HEK293 (cell line): ENCODE data around the gene KCNT1.

ENCODE experiments used
- ATF2 ChIP-seq: fragments of 450-650 bp; formaldehyde crosslinking; IDR thresholded peaks from 2 replicates; pipeline ENCODE4 v1.5.1; 2016; ENCODE audit warnings: missing biosample characterization, missing genetic modification characterization, low read depth
- TRIM28 ChIP-seq: IDR thresholded peaks from 2 replicates; pipeline ENCODE4 v1.6.1; 2011; ENCODE audit warnings: low read length, control low read depth, borderline replicate concordance
- ZBTB48 ChIP-seq: fragments of 450-650 bp; formaldehyde crosslinking; IDR thresholded peaks from 2 replicates; pipeline ENCODE4 v1.5.1; 2016; ENCODE audit warnings: missing biosample characterization, missing genetic modification characterization
- ZBTB7A ChIP-seq: fragments of 450-650 bp; formaldehyde crosslinking; IDR thresholded peaks from 2 replicates; pipeline ENCODE4 v1.5.1; 2016; ENCODE audit warnings: low read depth, missing biosample characterization, missing genetic modification characterization
- ZNF140 ChIP-seq: fragments of 450-650 bp; formaldehyde crosslinking; IDR thresholded peaks from 2 replicates; pipeline ENCODE4 v1.5.1; 2016; ENCODE audit warnings: missing biosample characterization, missing genetic modification characterization
- ZNF148 ChIP-seq: fragments of 450-650 bp; formaldehyde crosslinking; IDR thresholded peaks from 2 replicates; pipeline ENCODE4 v1.5.0; 2017; ENCODE audit warnings: missing biosample characterization, missing genetic modification characterization, borderline replicate concordance
- ZNF501 ChIP-seq: fragments of 450-650 bp; formaldehyde crosslinking; IDR thresholded peaks from 2 replicates; pipeline ENCODE4 v1.5.1; 2016; ENCODE audit warnings: missing biosample characterization, missing genetic modification characterization
- ZNF513 ChIP-seq: fragments of 450-650 bp; IDR thresholded peaks from 2 replicates; pipeline ENCODE4 v1.5.1; 2018; ENCODE audit warnings: missing biosample characterization, missing genetic modification characterization
- TF ChIP-seq, protein P1 (sequence below): fragments of 450-650 bp; formaldehyde crosslinking; IDR thresholded peaks from 2 replicates; pipeline ENCODE4 v1.5.1; 2016; ENCODE audit warnings: missing biosample characterization, missing genetic modification characterization
- TF ChIP-seq, protein P2 (sequence below): fragments of 450-650 bp; formaldehyde crosslinking; IDR thresholded peaks from 2 replicates; pipeline ENCODE4 v1.5.1; 2016; ENCODE audit warnings: missing biosample characterization, missing genetic modification characterization
- TF ChIP-seq, protein P3 (sequence below): fragments of 450-650 bp; formaldehyde crosslinking; optimal IDR thresholded peaks from 2 replicates; pipeline ENCODE3; 2016; ENCODE audit warnings: missing biosample characterization, mild to moderate bottlenecking, missing genetic modification characterization
- TF ChIP-seq, protein P4 (sequence below): fragments of 450-650 bp; formaldehyde crosslinking; IDR thresholded peaks from 2 replicates; pipeline ENCODE4 v1.5.1; 2016; ENCODE audit warnings: missing biosample characterization, missing genetic modification characterization

DNA sequence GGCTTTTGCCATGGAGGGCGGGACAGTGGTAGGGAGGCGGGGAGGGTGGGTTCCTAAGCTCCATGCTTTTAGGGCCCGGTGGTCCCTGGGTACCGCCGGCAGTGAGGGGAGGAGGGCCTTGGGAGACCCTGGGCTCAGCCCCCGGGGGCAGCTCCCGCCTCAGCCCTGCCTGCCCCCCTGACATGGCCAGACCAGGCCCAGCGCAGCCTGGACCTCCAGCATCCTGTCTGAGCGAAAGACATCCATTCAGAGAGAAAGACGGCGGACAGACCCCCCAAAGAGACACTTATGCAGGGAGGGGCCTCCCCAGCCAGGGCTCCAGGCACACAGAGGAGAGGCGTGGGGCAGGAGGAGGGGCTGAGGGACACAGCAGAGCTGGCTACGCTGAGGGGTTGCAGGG, 45.3 kb downstream of the KCNT1 start:
- TF ChIP-seq, protein P1, sequence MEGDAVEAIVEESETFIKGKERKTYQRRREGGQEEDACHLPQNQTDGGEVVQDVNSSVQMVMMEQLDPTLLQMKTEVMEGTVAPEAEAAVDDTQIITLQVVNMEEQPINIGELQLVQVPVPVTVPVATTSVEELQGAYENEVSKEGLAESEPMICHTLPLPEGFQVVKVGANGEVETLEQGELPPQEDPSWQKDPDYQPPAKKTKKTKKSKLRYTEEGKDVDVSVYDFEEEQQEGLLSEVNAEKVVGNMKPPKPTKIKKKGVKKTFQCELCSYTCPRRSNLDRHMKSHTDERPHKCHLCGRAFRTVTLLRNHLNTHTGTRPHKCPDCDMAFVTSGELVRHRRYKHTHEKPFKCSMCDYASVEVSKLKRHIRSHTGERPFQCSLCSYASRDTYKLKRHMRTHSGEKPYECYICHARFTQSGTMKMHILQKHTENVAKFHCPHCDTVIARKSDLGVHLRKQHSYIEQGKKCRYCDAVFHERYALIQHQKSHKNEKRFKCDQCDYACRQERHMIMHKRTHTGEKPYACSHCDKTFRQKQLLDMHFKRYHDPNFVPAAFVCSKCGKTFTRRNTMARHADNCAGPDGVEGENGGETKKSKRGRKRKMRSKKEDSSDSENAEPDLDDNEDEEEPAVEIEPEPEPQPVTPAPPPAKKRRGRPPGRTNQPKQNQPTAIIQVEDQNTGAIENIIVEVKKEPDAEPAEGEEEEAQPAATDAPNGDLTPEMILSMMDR (tag by site-specific recombination): no peak
- no peak for TF ChIP-seq ATF2
- no peak for TF ChIP-seq ZNF148 (tag by site-specific recombination)
- TF ChIP-seq, protein P2, sequence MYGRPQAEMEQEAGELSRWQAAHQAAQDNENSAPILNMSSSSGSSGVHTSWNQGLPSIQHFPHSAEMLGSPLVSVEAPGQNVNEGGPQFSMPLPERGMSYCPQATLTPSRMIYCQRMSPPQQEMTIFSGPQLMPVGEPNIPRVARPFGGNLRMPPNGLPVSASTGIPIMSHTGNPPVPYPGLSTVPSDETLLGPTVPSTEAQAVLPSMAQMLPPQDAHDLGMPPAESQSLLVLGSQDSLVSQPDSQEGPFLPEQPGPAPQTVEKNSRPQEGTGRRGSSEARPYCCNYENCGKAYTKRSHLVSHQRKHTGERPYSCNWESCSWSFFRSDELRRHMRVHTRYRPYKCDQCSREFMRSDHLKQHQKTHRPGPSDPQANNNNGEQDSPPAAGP (tag by site-specific recombination): no peak
- no peak for TF ChIP-seq ZBTB48
- no peak for TF ChIP-seq ZNF140 (tag by site-specific recombination)
- no peak for TF ChIP-seq TRIM28
- TF ChIP-seq, protein P3, sequence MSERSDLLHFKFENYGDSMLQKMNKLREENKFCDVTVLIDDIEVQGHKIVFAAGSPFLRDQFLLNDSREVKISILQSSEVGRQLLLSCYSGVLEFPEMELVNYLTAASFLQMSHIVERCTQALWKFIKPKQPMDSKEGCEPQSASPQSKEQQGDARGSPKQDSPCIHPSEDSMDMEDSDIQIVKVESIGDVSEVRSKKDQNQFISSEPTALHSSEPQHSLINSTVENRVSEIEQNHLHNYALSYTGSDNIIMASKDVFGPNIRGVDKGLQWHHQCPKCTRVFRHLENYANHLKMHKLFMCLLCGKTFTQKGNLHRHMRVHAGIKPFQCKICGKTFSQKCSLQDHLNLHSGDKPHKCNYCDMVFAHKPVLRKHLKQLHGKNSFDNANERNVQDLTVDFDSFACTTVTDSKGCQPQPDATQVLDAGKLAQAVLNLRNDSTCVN: no peak
- no peak for TF ChIP-seq ZNF513 (tag by site-specific recombination)
- TF ChIP-seq, protein P4, sequence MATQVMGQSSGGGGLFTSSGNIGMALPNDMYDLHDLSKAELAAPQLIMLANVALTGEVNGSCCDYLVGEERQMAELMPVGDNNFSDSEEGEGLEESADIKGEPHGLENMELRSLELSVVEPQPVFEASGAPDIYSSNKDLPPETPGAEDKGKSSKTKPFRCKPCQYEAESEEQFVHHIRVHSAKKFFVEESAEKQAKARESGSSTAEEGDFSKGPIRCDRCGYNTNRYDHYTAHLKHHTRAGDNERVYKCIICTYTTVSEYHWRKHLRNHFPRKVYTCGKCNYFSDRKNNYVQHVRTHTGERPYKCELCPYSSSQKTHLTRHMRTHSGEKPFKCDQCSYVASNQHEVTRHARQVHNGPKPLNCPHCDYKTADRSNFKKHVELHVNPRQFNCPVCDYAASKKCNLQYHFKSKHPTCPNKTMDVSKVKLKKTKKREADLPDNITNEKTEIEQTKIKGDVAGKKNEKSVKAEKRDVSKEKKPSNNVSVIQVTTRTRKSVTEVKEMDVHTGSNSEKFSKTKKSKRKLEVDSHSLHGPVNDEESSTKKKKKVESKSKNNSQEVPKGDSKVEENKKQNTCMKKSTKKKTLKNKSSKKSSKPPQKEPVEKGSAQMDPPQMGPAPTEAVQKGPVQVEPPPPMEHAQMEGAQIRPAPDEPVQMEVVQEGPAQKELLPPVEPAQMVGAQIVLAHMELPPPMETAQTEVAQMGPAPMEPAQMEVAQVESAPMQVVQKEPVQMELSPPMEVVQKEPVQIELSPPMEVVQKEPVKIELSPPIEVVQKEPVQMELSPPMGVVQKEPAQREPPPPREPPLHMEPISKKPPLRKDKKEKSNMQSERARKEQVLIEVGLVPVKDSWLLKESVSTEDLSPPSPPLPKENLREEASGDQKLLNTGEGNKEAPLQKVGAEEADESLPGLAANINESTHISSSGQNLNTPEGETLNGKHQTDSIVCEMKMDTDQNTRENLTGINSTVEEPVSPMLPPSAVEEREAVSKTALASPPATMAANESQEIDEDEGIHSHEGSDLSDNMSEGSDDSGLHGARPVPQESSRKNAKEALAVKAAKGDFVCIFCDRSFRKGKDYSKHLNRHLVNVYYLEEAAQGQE: no peak
- TF ChIP-seq ZBTB7A (tag by site-specific recombination): no peak
- TF ChIP-seq ZNF501 (tag by site-specific recombination): no peak
